GM10248 (cell line): Measurements from ENCODE around the gene LUZP1.
A peak's percentile ranks its signal among the peaks of the same experiment; 100 is the strongest.

Experiments
- CTCF ChIA-PET: fragments of 300-600 bp; sonication (Branson Sonifier 250); formaldehyde crosslinking; extraction: SDS; loops from one replicate; lab custom pipeline; 2021; ENCODE audit warnings: antibody characterized with exemption; lab: Yijun Ruan, JAX
- POLR2A ChIA-PET: fragments of 350-650 bp; sonication (Branson Sonifier 250); formaldehyde crosslinking; extraction: SDS; loops from one replicate; lab custom pipeline; 2020; ENCODE audit warnings: antibody characterized with exemption; lab: Yijun Ruan, JAX
- DNase-seq: peaks from one replicate; pipeline ENCODE4 v3.0.0; 2012; ENCODE audit errors: extremely low spot score
- CTCF ChIP-seq: IDR thresholded peaks from 2 replicates; pipeline ENCODE4 v1.5.1; 2012; ENCODE audit warnings: mild to moderate bottlenecking, low read depth; ENCODE audit errors: extremely low read depth, missing control alignments, control extremely low read depth

The LUZP1 gene

DNA sequence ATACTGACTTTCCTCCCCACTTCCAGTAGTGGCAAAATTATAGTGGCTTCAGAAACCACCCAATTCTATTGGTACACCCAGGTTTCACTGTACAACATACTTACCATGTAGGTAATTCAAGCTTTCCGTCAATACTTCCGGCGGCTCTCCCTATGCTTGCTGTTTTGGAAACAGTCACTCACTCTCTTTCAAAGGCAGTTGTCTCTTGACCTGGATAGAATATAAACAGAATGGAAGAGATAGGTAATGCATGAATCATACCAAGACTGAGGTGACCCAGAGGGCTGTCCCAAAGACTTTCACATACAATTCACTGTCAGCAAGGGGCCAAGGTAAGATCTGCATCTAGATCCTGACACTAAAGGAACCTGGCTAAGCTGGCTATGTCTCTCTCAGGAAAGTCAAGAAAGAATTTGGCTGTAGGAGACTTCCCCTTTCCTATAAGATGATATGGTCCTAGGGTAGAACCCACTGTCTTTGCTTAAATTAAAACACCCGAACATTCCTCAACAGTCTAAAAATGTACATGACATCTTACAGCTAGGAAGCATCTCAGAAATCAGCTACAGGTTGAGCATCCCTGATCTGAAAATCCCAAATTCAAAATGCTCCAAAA is 59.6 kb downstream of the LUZP1 start:
- ChIA-PET CTCF (interaction anchor here (0.7 to 9.1 kb wide), 7 partner anchors 10 to 76 kb away, joined by 3 to 83 read pairs (median 3); no protein-coding TSS in a partner anchor), POLR2A (no interaction called here)

GRCh38 chr1:23103001-23103889 is 65.4 kb downstream of the LUZP1 start:
- ChIA-PET CTCF (interaction anchor here (0.9 to 20.1 kb wide), 5 partner anchors 10 to 78 kb away, joined by 3 to 641 read pairs (median 4); no protein-coding TSS in a partner anchor), POLR2A (no interaction called here)
- TF ChIP-seq CTCF: no peak
- peak; percentile 52 for DNase-seq

More for the DNA sequence above, 59.6 kb downstream of the LUZP1 start:
- TF ChIP-seq CTCF: no peak
- DNase-seq: no peak

GRCh38 chr1:23102289-23102688 is 66.4 kb downstream of the LUZP1 start:
- ChIA-PET POLR2A (no interaction called here), CTCF (interaction anchor here (1.1 to 20.1 kb wide), 5 partner anchors 9 to 138 kb away, joined by 3 to 641 read pairs (median 4); no protein-coding TSS in a partner anchor)
- DNase-seq: no peak
- no peak for TF ChIP-seq CTCF

- DNase-seq: no peak
- TF ChIP-seq CTCF: no peak
- ChIA-PET CTCF (interaction anchor here (1.5 to 20.1 kb wide), 3 partner anchors 8 to 138 kb away, joined by 3 to 641 read pairs (median 5); no protein-coding TSS in a partner anchor), POLR2A (no interaction called here)
These were observed 66.8 kb downstream of the LUZP1 start for GRCh38 chr1:23101887-23102286.

DNA sequence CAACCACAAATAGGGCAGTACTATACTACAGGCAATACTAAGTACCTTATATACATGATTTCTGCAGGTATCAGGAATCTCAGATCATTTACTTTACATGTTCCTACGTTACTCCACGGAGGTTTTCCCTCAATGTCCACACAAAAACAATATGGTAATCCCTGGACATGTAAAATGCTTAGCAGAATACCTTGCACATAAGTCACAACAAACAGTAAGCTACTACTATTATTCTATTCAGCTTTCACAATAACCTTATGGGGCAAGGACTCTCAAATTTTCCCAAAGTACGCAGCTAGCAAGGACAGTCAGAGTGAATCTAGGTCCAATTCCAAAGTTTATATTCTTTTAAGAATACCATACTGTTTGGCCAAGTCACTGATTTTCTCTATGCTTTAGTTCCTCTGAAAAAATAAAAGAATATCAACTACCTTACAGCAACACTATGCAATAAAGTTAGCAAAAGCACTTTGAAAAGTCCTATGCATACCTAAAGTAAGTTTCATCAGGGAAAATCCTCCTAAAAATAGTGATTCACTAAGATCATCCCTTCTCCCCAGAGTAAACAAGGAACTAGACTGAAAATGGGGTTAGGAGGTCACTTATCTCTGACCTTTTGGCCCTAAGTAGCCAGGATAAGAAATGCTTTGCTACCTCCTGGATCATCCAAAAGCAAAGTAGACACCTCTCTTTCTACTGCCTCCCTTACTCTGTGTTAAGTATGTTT is 67.4 kb downstream of the LUZP1 start:
- no peak for DNase-seq
- POLR2A ChIA-PET: no interaction called here
- CTCF ChIA-PET: interaction anchor here (1.0 to 20.1 kb wide), 5 partner anchors 9 to 137 kb away, joined by 3 to 641 read pairs (median 4); no protein-coding TSS in a partner anchor
- TF ChIP-seq CTCF: no peak
